ENCODE measurements around the gene CES5A. TPM values are rescaled to one million over a fixed set of nuclear protein-coding genes. Genes with fewer than 3 reads are reported as not detected.

The CES5A gene
- total and polyA plus RNA-seq, 2 donors (not counting 1 experiment from before 2014, with no cell fraction given): not detected

DNA sequence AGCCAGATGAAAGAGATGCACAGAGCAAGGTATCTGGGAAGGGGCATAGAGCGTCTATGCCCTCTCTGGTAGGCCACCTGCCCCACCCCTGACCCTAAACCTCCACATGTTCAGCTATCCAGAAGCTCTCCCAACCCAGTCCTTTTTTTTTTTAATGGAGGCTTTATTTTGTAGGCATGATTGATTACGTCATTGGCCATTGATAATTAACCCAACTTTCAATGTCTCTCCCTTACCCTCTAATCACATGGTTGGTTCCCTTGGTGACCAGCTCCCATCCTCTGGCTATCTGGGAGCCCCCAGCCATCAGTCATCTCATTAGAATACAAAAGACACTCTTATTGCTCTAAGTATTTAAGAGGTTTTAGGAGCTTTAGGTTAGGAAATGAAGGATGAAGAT is 14.3 kb upstream of the CES5A start:
- Histone ChIP-seq H3K9ac (ENCODE audit: low read length) (no peak overlapping the region), H3K4me3 (ENCODE audit: control extremely low read depth in 1 of 5, extremely low read depth in 1 of 5, insufficient read depth in 1 of 5, low read depth in 2 of 5, low read length in 4 of 5) (no peak overlapping the region), H3K27ac (ENCODE audit: low read length in 2 of 2) (no peak overlapping the region), H3K27me3 (replicated peaks in 1 of 4; ENCODE audit: control extremely low read depth in 1 of 4, control insufficient read depth in 3 of 4, insufficient read depth in 4 of 4, low read length in 3 of 4) (no peaks in the 10 kb centered on the region), H3K4me1 (ENCODE audit: control insufficient read depth in 2 of 2, insufficient read depth in 2 of 2, low read length in 2 of 2) (no peaks in the 10 kb centered on the region), H4K20me1 (ENCODE audit: control insufficient read depth, insufficient read depth, low read length, poor library complexity, severe bottlenecking) (no peaks in the 10 kb centered on the region), H3K9me3 (ENCODE audit: control extremely low read depth in 1 of 3, control insufficient read depth in 2 of 3, insufficient read depth in 1 of 3, low read length in 2 of 3) (peaks cover 1 to 12% (median 7%) of the 10 kb centered on the region in 3 donors), H2AFZ (ENCODE audit: insufficient read depth, low read depth, low read length, poor library complexity, severe bottlenecking) (no peak overlapping the region), H3K4me2 (replicated peaks; ENCODE audit: low read depth, low read length, poor library complexity, severe bottlenecking) (no peak overlapping the region), H3K79me2 (ENCODE audit: control insufficient read depth, insufficient read depth, low read length) (no peaks in the 10 kb centered on the region), H3K36me3 (replicated peaks in 1 of 2; ENCODE audit: control extremely low read depth in 1 of 2, control insufficient read depth in 1 of 2, extremely low read depth in 1 of 2, insufficient read depth in 2 of 2, low read length in 1 of 2) (no peaks in the 10 kb centered on the region)
- TF ChIP-seq, protein P1, sequence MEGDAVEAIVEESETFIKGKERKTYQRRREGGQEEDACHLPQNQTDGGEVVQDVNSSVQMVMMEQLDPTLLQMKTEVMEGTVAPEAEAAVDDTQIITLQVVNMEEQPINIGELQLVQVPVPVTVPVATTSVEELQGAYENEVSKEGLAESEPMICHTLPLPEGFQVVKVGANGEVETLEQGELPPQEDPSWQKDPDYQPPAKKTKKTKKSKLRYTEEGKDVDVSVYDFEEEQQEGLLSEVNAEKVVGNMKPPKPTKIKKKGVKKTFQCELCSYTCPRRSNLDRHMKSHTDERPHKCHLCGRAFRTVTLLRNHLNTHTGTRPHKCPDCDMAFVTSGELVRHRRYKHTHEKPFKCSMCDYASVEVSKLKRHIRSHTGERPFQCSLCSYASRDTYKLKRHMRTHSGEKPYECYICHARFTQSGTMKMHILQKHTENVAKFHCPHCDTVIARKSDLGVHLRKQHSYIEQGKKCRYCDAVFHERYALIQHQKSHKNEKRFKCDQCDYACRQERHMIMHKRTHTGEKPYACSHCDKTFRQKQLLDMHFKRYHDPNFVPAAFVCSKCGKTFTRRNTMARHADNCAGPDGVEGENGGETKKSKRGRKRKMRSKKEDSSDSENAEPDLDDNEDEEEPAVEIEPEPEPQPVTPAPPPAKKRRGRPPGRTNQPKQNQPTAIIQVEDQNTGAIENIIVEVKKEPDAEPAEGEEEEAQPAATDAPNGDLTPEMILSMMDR (IDR thresholded peaks at IDR 0.05): no peak
- TF ChIP-seq EZH2 (IDR thresholded peaks at IDR 0.05; ENCODE audit: borderline replicate concordance, insufficient read depth, low read depth, low read length, poor library complexity, severe bottlenecking): no peak
- ChIA-PET CTCF (no interaction called here), POLR2A (no interaction called here)
- Mint-ChIP-seq H3K4me3 (no peak overlapping the region), H3K27me3 (peaks cover 19% of the 10 kb centered on the region), H3K27ac (no peak overlapping the region), H3K4me1 (no peaks in the 10 kb centered on the region), H3K9me3 (ENCODE audit: insufficient read depth) (peaks cover 10% of the 10 kb centered on the region)
- ATAC-seq (ENCODE audit: low read depth): no peak
- intact Hi-C loops (cut with micrococcal nuclease): no loop called here
- no peak for DNase-seq
- no CpG with 5 or more reads among the region's 2 CpGs for WGBS (ENCODE audit: insufficient coverage)

DNA sequence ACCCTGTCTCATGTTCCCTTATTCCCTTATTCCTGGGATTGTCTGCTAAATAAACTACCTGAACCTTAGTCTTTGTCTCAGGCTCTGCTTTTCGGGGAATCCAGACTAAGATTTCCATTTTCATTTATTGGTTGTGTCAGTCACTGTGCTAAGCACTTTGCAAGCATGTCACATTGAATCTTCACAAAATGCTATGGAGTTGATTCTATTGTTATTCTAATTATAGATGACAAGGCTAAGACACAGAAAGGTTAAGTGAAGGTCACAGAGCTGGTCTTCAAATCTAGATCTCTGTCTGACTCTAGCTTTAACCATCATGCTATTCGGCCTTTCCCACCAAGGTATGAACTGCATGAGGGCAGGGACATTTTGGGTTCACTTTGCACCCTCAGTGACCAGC is 13.4 kb upstream of the CES5A start:
- Mint-ChIP-seq H3K27ac (no peak overlapping the region), H3K27me3 (peaks cover 19% of the 10 kb centered on the region), H3K4me1 (no peaks in the 10 kb centered on the region), H3K4me3 (no peak overlapping the region), H3K9me3 (ENCODE audit: insufficient read depth) (peaks cover 10% of the 10 kb centered on the region)
- DNase-seq: no peak
- Histone ChIP-seq H2AFZ (ENCODE audit: insufficient read depth, low read depth, low read length, poor library complexity, severe bottlenecking) (no peak overlapping the region), H3K9me3 (ENCODE audit: control extremely low read depth in 1 of 3, control insufficient read depth in 2 of 3, insufficient read depth in 1 of 3, low read length in 2 of 3) (peaks cover 1 to 9% (median 7%) of the 10 kb centered on the region in 3 donors), H3K79me2 (ENCODE audit: control insufficient read depth, insufficient read depth, low read length) (no peaks in the 10 kb centered on the region), H4K20me1 (ENCODE audit: control insufficient read depth, insufficient read depth, low read length, poor library complexity, severe bottlenecking) (no peaks in the 10 kb centered on the region), H3K4me3 (ENCODE audit: control extremely low read depth in 1 of 5, extremely low read depth in 1 of 5, insufficient read depth in 1 of 5, low read depth in 2 of 5, low read length in 4 of 5) (no peak overlapping the region), H3K4me1 (ENCODE audit: control insufficient read depth in 2 of 2, insufficient read depth in 2 of 2, low read length in 2 of 2) (no peaks in the 10 kb centered on the region), H3K36me3 (replicated peaks in 1 of 2; ENCODE audit: control extremely low read depth in 1 of 2, control insufficient read depth in 1 of 2, extremely low read depth in 1 of 2, insufficient read depth in 2 of 2, low read length in 1 of 2) (no peaks in the 10 kb centered on the region), H3K27ac (ENCODE audit: low read length in 2 of 2) (no peak overlapping the region), H3K27me3 (replicated peaks in 1 of 4; ENCODE audit: control extremely low read depth in 1 of 4, control insufficient read depth in 3 of 4, insufficient read depth in 4 of 4, low read length in 3 of 4) (no peaks in the 10 kb centered on the region), H3K9ac (ENCODE audit: low read length) (no peak overlapping the region), H3K4me2 (replicated peaks; ENCODE audit: low read depth, low read length, poor library complexity, severe bottlenecking) (no peak overlapping the region)
- POLR2A ChIA-PET: no interaction called here
- CTCF ChIA-PET: no interaction called here
- 67% methylated on average over 1 of the region's 2 CpGs for WGBS (ENCODE audit: insufficient coverage)
- TF ChIP-seq, protein P1 (IDR thresholded peaks at IDR 0.05): no peak
- no peak for TF ChIP-seq EZH2 (IDR thresholded peaks at IDR 0.05; ENCODE audit: borderline replicate concordance, insufficient read depth, low read depth, low read length, poor library complexity, severe bottlenecking)
- intact Hi-C loops (cut with micrococcal nuclease): no loop called here
- ATAC-seq (ENCODE audit: low read depth): no peak

All from B cell (primary cell).